Mesodermal cell (in vitro differentiated cells): Measurements from ENCODE around the gene CD58.
A peak's percentile ranks its signal among the peaks of the same experiment; 100 is the strongest.

ENCODE experiments used
- H3K27ac ChIP-seq: 2 replicates; pipeline ENCODE4 v1.7.0; 2013; ENCODE audit warnings: mild to moderate bottlenecking, low read depth, low read length, moderate library complexity; ENCODE audit not compliant: severe bottlenecking
- H3K36me3 ChIP-seq: 2 replicates; pipeline ENCODE4 v1.7.1; 2013; ENCODE audit warnings: mild to moderate bottlenecking, low read length, moderate library complexity; ENCODE audit not compliant: control insufficient read depth, insufficient read depth
- H3K4me1 ChIP-seq: one replicate; pipeline ENCODE4 v1.7.1; 2013; ENCODE audit warnings: mild to moderate bottlenecking, low read length; ENCODE audit not compliant: insufficient read depth, control insufficient read depth, poor library complexity, severe bottlenecking
- H3K4me3 ChIP-seq: 2 replicates; pipeline ENCODE4 v1.7.0; 2013; ENCODE audit warnings: low read length, control low read depth, mild to moderate bottlenecking; ENCODE audit not compliant: insufficient read depth, poor library complexity, severe bottlenecking; ENCODE audit errors: extremely low read depth
- H3K9me3 ChIP-seq: 2 replicates; pipeline ENCODE4 v1.7.1; 2013; ENCODE audit warnings: mild to moderate bottlenecking, low read length, moderate library complexity; ENCODE audit not compliant: control insufficient read depth
- WGBS, 2 experiments: methylation state at CpG; one replicate each; pipeline ENCODE4 v1.1.5; 2013; ENCODE audit warnings: missing lambda C conversion rate in 2 of 2; ENCODE audit not compliant: insufficient coverage in 2 of 2; 5-methylcytosine and 5-hydroxymethylcytosine counted together

CD58 gene

GRCh38 chr1:116506132-116507004, 64.5 kb downstream of the CD58 start:
- Histone ChIP-seq H3K9me3 (no peaks in the 10 kb centered on the region), H3K36me3 (no peaks in the 10 kb centered on the region), H3K4me3 (no peak overlapping the region), H3K4me1 (peaks cover 9% of the 10 kb centered on the region), H3K27ac (no peak overlapping the region)
- 90 to 98% methylated on average over 5 to 6 of the region's 7 CpGs for WGBS, 2 experiments

- Histone ChIP-seq H3K4me1 (peaks cover 9% of the 10 kb centered on the region), H3K36me3 (no peaks in the 10 kb centered on the region), H3K4me3 (no peak overlapping the region), H3K9me3 (no peaks in the 10 kb centered on the region), H3K27ac (peak overlapping the region; percentile 36)
- 87 to 95% methylated on average over 5 to 6 of the region's 8 CpGs for WGBS, 2 experiments
Observed at GRCh38 chr1:116504308-116505156, 66.3 kb downstream of the CD58 start.

- 96% methylated on average over 6 of the region's 7 CpGs for WGBS, 2 experiments
- no peaks in the 10 kb centered on the region for H3K9me3 ChIP-seq
- H3K4me3 ChIP-seq: no peak overlapping the region
- H3K36me3 ChIP-seq: no peaks in the 10 kb centered on the region
- peaks cover 9% of the 10 kb centered on the region for H3K4me1 ChIP-seq
- H3K27ac ChIP-seq: peak overlapping the region; percentile 36
Observed at GRCh38 chr1:116503546-116504307, 67.1 kb downstream of the CD58 start.

GRCh38 chr1:116502671-116503314, 68.0 kb downstream of the CD58 start:
- H3K4me1 ChIP-seq: peaks cover 11% of the 10 kb centered on the region
- H3K27ac ChIP-seq: no peak overlapping the region
- no peaks in the 10 kb centered on the region for H3K9me3 ChIP-seq
- no peaks in the 10 kb centered on the region for H3K36me3 ChIP-seq
- no peak overlapping the region for H3K4me3 ChIP-seq
- WGBS, 2 experiments: 84 to 90% methylated on average over 3 to 4 of the region's 5 CpGs

- no peaks in the 10 kb centered on the region for H3K9me3 ChIP-seq
- H3K4me3 ChIP-seq: no peak overlapping the region
- H3K4me1 ChIP-seq: peaks cover 15% of the 10 kb centered on the region
- WGBS, 2 experiments: no CpG with 5 or more reads among the region's 2 CpGs
- H3K36me3 ChIP-seq: no peaks in the 10 kb centered on the region
- no peak overlapping the region for H3K27ac ChIP-seq
Observed at GRCh38 chr1:116501870-116502244, 69.0 kb downstream of the CD58 start.

- H3K4me1 ChIP-seq: peaks cover 19% of the 10 kb centered on the region
- H3K36me3 ChIP-seq: no peaks in the 10 kb centered on the region
- no peak overlapping the region for H3K4me3 ChIP-seq
- no peak overlapping the region for H3K27ac ChIP-seq
- 94 to 100% methylated on average over 4 to 5 of the region's 9 CpGs for WGBS, 2 experiments
- no peaks in the 10 kb centered on the region for H3K9me3 ChIP-seq
Observed at GRCh38 chr1:116501125-116501869, 69.5 kb downstream of the CD58 start.

GRCh38 chr1:116498789-116499628, 71.8 kb downstream of the CD58 start:
- Histone ChIP-seq H3K27ac (no peak overlapping the region), H3K4me3 (no peak overlapping the region), H3K4me1 (peaks cover 26% of the 10 kb centered on the region), H3K9me3 (no peaks in the 10 kb centered on the region), H3K36me3 (no peaks in the 10 kb centered on the region)
- 50 to 69% methylated on average over 7 to 10 of the region's 13 CpGs for WGBS, 2 experiments

- peaks cover 26% of the 10 kb centered on the region for H3K4me1 ChIP-seq
- no peak overlapping the region for H3K27ac ChIP-seq
- H3K36me3 ChIP-seq: no peaks in the 10 kb centered on the region
- H3K9me3 ChIP-seq: no peaks in the 10 kb centered on the region
- no peak overlapping the region for H3K4me3 ChIP-seq
- 86 to 87% methylated on average over 4 of the region's 4 CpGs for WGBS, 2 experiments
Observed at GRCh38 chr1:116497656-116498055, 73.2 kb downstream of the CD58 start.

- H3K4me3 ChIP-seq: no peak overlapping the region
- H3K9me3 ChIP-seq: no peaks in the 10 kb centered on the region
- no peak overlapping the region for H3K27ac ChIP-seq
- 100% methylated on average over 1 of the region's 2 CpGs for WGBS, 2 experiments
- H3K4me1 ChIP-seq: peaks cover 26% of the 10 kb centered on the region
- H3K36me3 ChIP-seq: no peaks in the 10 kb centered on the region
Observed at GRCh38 chr1:116496898-116497297, 73.9 kb downstream of the CD58 start.
